Activated CD8-positive, alpha-beta memory T cell treated with anti-CD3 and anti-CD28 coated beads, Interleukin-2, amount 10 ng/mL, durations not matched to agents 7 days and 5 days (primary cell): Measurements from ENCODE around the gene INPP5A. TPM values are rescaled to one million over a fixed set of nuclear protein-coding genes. Genes with fewer than 3 reads are reported as not detected.

Source experiments
- ATAC-seq: fragments of 150-1000 bp; cut with Tn5 transposase; one replicate; pipeline ENCODE4 v1.10.0; 2021; ENCODE audit warnings: moderate library complexity
- CTCF ChIA-PET: fragments of 350-600 bp; sonication (Branson Sonifier 250); formaldehyde crosslinking; loops from one replicate; lab custom pipeline; 2021; ENCODE audit warnings: antibody characterized with exemption; lab: Charles Lee
- DNase-seq: peaks from one replicate; pipeline ENCODE4 v3.0.0-alpha.2; 2020
- H3K27ac Mint-ChIP-seq: one replicate; pipeline ENCODE4 v1.8.0; 2021; ENCODE audit warnings: mild to moderate bottlenecking, mixed read lengths
- H3K27me3 Mint-ChIP-seq: one replicate; pipeline ENCODE4 v1.8.0; 2021; ENCODE audit warnings: mixed read lengths
- H3K36me3 Mint-ChIP-seq: one replicate; pipeline ENCODE4 v1.8.0; 2021; ENCODE audit warnings: mild to moderate bottlenecking, mixed read lengths
- H3K4me1 Mint-ChIP-seq: one replicate; pipeline ENCODE4 v1.8.0; 2021; ENCODE audit warnings: mixed read lengths
- H3K4me3 Mint-ChIP-seq: one replicate; pipeline ENCODE4 v1.8.0; 2021; ENCODE audit warnings: mild to moderate bottlenecking, moderate library complexity, mixed read lengths
- H3K9me3 Mint-ChIP-seq: one replicate; pipeline ENCODE4 v1.8.0; 2022; ENCODE audit warnings: low read depth, mixed read lengths
- total RNA-seq, 2 experiments: library from RNA; stranded (reverse); gene quantifications; one replicate each; pipeline ENCODE4 v1.2.3, GENCODE V29; 2021

Gene INPP5A
- total RNA-seq, 2 experiments from 2014 or later: 6.6 to 7.0 TPM

DNA sequence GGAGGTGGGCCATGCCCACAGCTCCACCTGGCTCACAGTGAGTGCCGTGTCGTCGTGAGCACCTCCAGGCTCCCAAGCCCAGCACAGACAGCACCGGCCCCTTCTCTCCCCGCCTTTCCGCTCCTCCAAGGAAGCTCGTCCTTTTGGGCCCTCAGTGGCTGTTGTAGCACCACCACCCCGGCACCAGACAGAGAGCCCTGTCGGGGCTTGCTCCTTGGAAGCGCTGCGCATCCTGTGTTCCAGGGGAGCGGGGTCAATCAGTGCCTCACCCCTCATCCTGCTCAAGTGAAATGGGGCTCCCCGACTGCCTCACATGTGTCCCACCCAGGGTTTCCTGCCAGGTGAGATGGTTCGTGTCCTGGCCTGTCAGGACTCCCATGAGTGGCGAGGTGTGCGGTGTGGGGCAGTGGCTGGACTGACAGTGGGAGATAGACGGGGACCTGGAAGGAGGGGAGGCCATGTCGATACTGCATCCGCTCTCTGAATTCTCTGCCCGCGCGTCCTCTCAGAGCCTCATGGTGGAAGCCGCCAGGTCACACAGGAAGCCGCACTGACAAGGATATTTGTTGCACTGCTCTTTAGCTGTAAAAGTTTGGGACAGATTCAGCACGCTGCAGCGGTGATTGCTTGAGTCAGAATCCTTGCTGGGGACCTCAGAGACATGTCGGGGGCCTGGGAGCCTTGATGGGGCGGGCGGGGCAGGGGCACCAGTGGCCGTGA is 107.1 kb downstream of the INPP5A start:
- Mint-ChIP-seq H3K36me3 (no peaks in the 10 kb centered on the region), H3K4me3 (no peak overlapping the region), H3K9me3 (no peaks in the 10 kb centered on the region), H3K4me1 (no peaks in the 10 kb centered on the region), H3K27ac (no peak overlapping the region), H3K27me3 (no peaks in the 10 kb centered on the region)
- ATAC-seq: no peak
- CTCF ChIA-PET: no interaction called here
- DNase-seq: no peak

DNA sequence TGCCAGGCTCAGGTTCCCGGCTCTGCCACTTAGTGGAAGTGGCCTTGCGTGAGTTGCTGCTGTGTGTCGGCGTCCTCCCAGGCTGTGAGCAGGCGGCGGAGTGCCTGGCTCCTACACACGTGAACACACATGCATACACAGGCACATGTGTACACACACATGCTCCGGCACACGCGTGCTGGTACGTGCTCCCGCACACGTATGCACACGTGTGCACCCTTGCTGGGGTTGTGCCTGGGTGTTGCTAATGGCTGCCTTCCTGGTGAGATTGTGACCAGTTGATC is 107.6 kb downstream of the INPP5A start:
- H3K36me3 Mint-ChIP-seq: no peaks in the 10 kb centered on the region
- no peak overlapping the region for H3K27ac Mint-ChIP-seq
- no peaks in the 10 kb centered on the region for H3K4me1 Mint-ChIP-seq
- CTCF ChIA-PET: no interaction called here
- ATAC-seq (no peak), DNase-seq (no peak)
- no peaks in the 10 kb centered on the region for H3K27me3 Mint-ChIP-seq
- no peaks in the 10 kb centered on the region for H3K9me3 Mint-ChIP-seq
- H3K4me3 Mint-ChIP-seq: no peak overlapping the region

DNA sequence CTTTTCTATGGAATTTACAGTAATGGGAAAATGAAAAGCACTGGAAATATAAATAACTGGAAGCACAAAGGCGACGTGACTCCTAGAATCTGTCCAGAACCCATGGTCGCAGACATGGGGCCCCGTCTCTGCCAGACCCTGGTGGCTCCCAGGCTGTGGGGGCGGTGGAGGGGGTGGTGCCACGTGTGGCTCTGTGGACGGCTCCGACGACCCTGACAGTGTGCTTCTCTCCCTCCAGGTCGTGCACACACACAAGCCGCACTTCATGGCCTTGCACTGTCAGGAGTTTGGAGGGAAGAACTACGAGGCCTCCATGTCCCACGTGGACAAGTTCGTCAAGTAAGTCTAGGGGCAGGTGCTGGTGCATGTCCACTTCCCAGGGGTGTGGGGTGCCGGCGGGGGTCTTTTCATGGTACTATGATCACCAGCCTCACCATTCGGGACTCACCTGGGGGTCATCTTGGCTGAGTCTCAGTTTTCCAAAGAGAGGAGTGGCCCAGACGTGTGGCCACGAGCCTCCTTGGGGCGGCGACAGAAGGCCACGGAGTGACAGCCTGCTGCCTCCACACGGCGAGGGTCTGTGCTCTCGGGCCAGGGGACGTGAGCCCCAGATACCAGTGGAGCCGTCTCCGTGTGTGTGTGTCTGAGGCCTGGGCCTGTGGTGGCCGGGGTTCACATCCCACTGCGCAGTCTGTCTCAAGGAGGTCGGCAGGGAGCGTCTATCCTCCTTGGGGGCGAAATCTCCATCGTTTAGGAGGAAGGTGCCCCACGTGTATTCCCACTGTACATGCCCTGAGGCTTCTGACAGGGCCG is 108.2 kb downstream of the INPP5A start:
- Mint-ChIP-seq H3K27me3 (no peaks in the 10 kb centered on the region), H3K4me1 (no peaks in the 10 kb centered on the region), H3K36me3 (no peaks in the 10 kb centered on the region), H3K9me3 (no peaks in the 10 kb centered on the region), H3K27ac (no peak overlapping the region), H3K4me3 (no peak overlapping the region)
- CTCF ChIA-PET: no interaction called here
- ATAC-seq: no peak
- DNase-seq: no peak

DNA sequence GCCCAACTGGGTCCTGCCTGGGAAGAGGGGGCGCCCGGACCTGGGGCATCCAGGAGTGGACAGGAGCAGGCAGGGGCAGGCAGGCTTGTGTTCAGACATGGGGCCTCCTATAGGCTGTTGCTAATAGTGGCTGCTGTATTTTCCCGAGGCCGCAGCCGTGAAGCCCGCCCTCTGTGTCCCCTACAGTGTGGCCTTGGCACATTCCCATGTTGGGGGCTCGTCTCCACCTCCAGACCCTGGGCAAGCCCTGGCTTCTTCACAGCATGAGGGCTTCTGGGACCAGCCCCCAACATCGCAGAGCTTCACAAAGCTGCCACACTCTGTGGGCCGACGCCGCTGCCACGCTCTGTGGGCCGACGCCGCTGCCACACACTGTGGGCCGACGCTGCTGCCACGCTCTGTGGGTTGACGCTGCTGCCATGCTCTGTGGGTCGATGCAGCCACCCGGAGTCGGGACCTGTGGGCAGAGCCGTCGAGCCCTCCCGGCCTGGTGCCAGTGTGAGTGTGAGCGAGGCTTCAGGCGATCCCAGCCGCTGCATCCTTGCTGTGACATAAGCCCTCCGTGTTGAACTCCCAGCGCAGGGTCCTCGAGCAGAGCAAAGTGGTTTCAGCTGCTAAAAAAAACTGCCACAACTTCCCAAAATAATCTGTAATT is 109.0 kb downstream of the INPP5A start:
- CTCF ChIA-PET: no interaction called here
- Mint-ChIP-seq H3K27ac (no peak overlapping the region), H3K4me3 (no peak overlapping the region), H3K4me1 (no peaks in the 10 kb centered on the region), H3K27me3 (no peaks in the 10 kb centered on the region), H3K36me3 (no peaks in the 10 kb centered on the region), H3K9me3 (no peaks in the 10 kb centered on the region)
- DNase-seq (no peak), ATAC-seq (no peak)

DNA sequence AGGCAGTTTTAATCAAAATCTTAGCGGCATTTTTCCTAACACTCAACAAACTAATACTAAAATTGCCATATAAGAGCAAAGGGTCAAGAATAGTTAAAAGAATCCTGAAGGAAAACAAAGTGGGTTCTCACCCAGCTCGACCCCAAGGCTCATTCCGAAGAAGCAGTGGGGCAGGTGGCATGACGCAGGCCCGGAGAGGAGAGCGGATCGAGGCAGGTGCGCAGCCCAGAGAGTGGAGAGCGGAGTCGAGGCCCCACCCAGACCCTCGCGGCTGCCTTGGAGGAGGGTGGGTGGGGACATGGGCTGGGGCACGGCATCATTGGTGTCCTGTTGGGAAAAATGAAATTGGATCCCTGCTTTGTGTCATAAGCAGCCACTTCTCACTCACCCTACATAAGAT is 109.8 kb downstream of the INPP5A start:
- Mint-ChIP-seq H3K27me3 (no peaks in the 10 kb centered on the region), H3K36me3 (no peaks in the 10 kb centered on the region), H3K27ac (no peak overlapping the region), H3K9me3 (no peaks in the 10 kb centered on the region), H3K4me3 (no peak overlapping the region), H3K4me1 (no peaks in the 10 kb centered on the region)
- ATAC-seq: no peak
- DNase-seq: no peak
- CTCF ChIA-PET: no interaction called here

DNA sequence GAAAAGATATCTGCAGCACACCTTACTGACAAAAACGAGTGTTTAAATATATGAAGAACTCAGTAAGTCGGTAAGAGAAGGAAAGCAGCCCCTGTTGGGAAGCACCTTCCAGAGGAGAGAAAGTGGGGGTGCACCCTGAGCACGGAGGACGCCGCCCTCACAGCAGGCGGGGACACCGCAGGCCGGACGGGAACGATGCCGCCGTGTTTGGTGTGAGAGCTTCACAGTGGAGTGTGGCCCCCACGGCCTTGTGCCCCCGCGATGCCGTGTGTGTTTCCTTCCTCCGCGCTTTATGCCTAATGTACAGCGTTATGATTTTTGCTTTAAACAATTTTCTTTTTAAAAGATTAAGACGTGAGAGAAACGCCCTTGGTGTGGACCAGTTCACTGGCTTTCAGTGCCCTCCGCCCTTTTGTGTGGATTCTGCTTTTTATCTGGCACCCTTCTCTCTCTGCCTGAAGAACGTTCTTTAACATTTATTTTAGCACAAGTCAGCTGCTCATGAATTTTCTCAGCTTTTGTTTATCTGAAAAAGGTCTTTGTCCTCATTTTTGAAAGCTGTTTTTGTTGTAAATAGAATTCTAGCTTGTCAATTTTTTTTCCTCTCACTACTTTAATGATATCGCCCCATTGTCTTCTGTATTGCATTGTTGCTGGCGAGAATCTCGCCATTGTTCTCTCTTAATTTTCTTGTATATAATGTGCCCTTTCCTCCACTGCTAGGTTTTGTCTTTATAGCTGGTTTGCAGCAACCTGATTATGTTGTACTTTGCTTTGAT is 110.7 kb downstream of the INPP5A start:
- no peak for ATAC-seq
- no peaks in the 10 kb centered on the region for H3K27me3 Mint-ChIP-seq
- no peaks in the 10 kb centered on the region for H3K36me3 Mint-ChIP-seq
- no peaks in the 10 kb centered on the region for H3K4me1 Mint-ChIP-seq
- H3K27ac Mint-ChIP-seq: no peak overlapping the region
- no peak for DNase-seq
- CTCF ChIA-PET: no interaction called here
- H3K4me3 Mint-ChIP-seq: no peak overlapping the region
- no peaks in the 10 kb centered on the region for H3K9me3 Mint-ChIP-seq

DNA sequence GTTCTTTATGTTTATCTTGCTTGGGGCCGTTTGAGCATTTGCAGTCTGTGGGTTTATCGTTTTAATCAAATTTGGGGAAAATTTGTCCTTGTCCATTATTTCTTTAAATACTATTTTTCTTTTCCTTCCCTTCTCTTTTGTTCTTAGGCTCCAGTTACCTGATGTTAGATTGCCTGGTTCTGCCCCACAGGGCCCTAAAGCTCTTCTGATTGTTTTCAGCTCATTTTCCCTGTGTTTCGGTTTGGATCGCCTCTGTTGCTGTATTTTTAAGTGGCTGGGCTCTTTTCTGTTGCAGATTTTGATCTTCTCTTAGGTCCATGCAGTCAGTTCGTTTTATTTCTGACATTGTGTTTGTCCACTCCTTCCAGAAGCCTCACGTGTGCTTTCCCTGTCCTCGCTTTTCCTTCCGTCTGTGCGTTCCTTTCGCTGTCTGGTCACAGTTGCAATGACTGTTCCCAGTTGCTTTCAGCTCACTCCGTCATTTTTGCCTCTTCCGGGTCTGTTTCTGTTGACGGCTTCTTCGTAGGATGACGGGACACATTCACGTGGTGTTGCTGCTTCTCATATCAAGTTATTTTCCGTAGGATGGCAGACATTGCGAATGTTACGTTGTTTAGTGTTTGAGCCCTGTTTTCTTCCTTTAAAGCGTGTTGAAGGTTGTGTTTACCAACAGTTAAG is 111.4 kb downstream of the INPP5A start:
- no peak for ATAC-seq
- H3K9me3 Mint-ChIP-seq: no peaks in the 10 kb centered on the region
- H3K27ac Mint-ChIP-seq: no peak overlapping the region
- no peak overlapping the region for H3K4me3 Mint-ChIP-seq
- H3K36me3 Mint-ChIP-seq: no peaks in the 10 kb centered on the region
- no peak for DNase-seq
- no peaks in the 10 kb centered on the region for H3K27me3 Mint-ChIP-seq
- CTCF ChIA-PET: no interaction called here
- H3K4me1 Mint-ChIP-seq: no peaks in the 10 kb centered on the region

DNA sequence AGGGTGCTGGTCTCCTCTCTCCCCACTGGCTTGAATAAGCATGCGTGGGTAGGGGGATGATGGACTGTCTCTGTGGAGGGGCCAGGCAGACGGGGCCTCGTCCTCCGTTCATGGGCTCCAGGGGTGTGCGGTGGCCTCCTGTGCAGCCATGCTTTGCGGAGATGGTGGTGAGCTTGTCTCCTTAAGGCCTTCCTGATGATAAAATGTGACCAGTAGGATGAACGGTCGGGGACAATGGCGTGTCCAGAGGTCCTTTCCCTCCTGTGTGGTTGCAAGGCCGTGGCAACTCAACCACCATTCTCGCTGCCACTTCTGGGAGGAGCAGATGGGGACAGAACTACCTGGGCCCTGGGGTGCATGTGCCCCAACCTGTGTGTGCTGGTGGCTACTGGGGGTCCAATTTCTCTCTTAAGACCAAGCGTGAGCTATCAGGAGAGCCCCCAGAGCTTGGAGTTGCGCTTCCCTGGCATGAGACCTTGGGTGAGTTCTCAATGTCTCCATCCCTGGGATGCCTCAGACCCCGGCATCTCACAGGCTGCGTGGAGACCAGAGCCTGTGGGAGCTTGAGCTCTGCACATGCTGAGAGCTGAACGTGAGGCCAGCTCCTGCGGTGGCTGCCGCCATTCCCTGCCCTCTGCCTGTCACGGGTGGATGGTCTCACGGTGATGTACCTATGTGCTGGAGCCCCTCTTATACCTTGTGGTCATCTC is 112.2 kb downstream of the INPP5A start:
- no peaks in the 10 kb centered on the region for H3K36me3 Mint-ChIP-seq
- no peak for ATAC-seq
- H3K4me1 Mint-ChIP-seq: no peaks in the 10 kb centered on the region
- no peak for DNase-seq
- no peak overlapping the region for H3K27ac Mint-ChIP-seq
- CTCF ChIA-PET: no interaction called here
- H3K4me3 Mint-ChIP-seq: no peak overlapping the region
- H3K27me3 Mint-ChIP-seq: no peaks in the 10 kb centered on the region
- H3K9me3 Mint-ChIP-seq: no peaks in the 10 kb centered on the region

DNA sequence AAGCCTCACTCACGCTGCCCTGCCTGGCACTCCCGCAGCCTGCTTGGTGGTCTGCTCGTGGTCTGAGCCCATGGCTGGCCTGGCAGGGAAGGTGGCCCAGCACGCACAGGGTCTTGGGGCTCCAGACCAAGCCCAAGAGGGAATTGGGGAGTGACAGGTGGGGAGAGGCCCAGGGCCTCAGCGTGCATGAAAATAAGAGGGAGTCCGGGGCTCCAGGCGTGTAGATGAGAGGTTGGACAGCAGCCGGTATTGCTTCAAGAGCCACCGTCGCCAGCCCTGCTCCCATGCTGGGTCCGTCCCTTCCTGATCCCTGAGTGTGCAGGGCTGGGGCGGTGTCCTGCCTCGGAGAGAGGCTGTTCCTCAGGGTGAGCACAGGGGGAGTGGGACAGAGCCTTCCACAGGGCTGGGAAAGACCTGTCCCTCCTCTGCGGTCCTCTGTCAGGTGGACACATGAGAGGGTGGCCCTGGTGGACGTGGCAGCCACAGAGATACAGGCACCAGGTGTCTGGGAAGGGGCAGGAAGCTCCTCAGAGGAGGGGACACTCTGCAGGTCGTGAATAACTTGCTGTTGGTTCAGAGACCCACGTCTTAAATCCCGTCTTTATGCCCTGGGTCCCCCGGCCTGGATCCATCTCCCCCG is 113.1 kb downstream of the INPP5A start:
- CTCF ChIA-PET: no interaction called here
- H3K4me1 Mint-ChIP-seq: no peaks in the 10 kb centered on the region
- H3K4me3 Mint-ChIP-seq: no peak overlapping the region
- no peak overlapping the region for H3K27ac Mint-ChIP-seq
- no peaks in the 10 kb centered on the region for H3K27me3 Mint-ChIP-seq
- DNase-seq (no peak), ATAC-seq (no peak)
- H3K9me3 Mint-ChIP-seq: no peaks in the 10 kb centered on the region
- H3K36me3 Mint-ChIP-seq: no peaks in the 10 kb centered on the region

DNA sequence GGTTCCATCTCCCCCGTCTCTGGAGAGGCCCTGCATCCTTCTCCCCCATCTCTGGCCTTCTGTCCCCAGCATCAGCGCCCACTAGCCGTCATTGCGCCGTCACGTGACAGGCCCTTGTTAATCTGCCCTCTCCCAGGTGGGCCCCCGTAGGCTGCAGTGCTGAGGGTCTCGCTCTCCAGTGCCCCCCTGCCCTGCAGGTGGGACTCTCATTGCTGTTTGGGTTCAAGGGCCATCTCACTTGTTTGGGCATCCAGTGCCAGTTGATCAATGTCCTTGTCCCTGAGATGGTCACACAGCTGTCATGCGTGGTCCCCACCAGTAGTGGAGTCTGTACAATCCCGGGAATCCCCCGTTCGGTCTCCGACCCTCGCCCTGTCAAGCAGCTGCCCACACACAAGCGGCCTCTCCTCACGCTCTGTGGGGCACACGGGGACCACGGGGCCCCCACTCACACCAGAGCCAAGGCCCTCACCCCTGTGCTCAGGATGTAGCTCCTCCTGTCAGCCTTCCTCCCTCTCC is 114.0 kb downstream of the INPP5A start:
- Mint-ChIP-seq H3K9me3 (no peaks in the 10 kb centered on the region), H3K4me1 (no peaks in the 10 kb centered on the region), H3K27ac (no peak overlapping the region), H3K36me3 (no peaks in the 10 kb centered on the region), H3K4me3 (no peak overlapping the region), H3K27me3 (no peaks in the 10 kb centered on the region)
- ATAC-seq (no peak), DNase-seq (no peak)
- CTCF ChIA-PET: interaction anchor here (1.1 kb wide), 1 partner anchor 11 kb away, joined by 3 read pairs; no protein-coding TSS in a partner anchor

DNA sequence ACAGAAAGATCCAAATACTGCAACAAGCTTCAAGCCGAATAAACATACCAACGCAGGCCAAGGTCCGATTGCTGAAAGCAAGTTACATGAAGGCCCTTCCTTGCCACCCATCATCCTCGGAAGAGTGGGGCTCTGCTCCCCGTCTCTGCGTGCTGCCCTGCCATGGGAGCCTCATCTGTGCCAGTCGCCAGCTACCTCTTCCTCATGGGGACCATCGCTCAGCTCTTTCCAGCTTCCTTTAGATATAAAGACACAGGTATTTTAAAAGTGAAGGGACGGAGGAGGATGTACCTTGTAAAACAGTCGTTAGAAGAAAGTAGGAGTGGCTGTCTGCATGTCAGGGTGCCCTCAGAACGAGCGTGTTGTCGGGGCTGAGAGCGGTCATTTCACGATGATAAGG is 114.9 kb downstream of the INPP5A start:
- CTCF ChIA-PET: interaction anchor here (1.1 kb wide), 1 partner anchor 12 kb away, joined by 3 read pairs; no protein-coding TSS in a partner anchor
- no peak overlapping the region for H3K4me3 Mint-ChIP-seq
- no peak for ATAC-seq
- no peaks in the 10 kb centered on the region for H3K27me3 Mint-ChIP-seq
- H3K9me3 Mint-ChIP-seq: no peaks in the 10 kb centered on the region
- no peak overlapping the region for H3K27ac Mint-ChIP-seq
- no peak for DNase-seq
- no peaks in the 10 kb centered on the region for H3K4me1 Mint-ChIP-seq
- no peaks in the 10 kb centered on the region for H3K36me3 Mint-ChIP-seq
